Ishikawa (cell line): ENCODE data around the gene NXPE1.

ENCODE experiments used
- CEBPB ChIP-seq: IDR thresholded peaks from 2 replicates; pipeline ENCODE4 v1.6.1; 2012
- CREB1 ChIP-seq: IDR thresholded peaks from 2 replicates; pipeline ENCODE4 v1.6.1; 2012; ENCODE audit warnings: low read depth
- EGR1 ChIP-seq: IDR thresholded peaks from 2 replicates; pipeline ENCODE4 v1.6.1; 2012
- EP300 ChIP-seq: IDR thresholded peaks from 2 replicates; pipeline ENCODE4 v1.6.1; 2012; ENCODE audit warnings: borderline replicate concordance
- FOXM1 ChIP-seq: IDR thresholded peaks from 2 replicates; pipeline ENCODE4 v1.6.1; 2012; ENCODE audit warnings: low read depth, borderline replicate concordance
- MAX ChIP-seq: IDR thresholded peaks from 2 replicates; pipeline ENCODE4 v1.6.1; 2012
- NFIC ChIP-seq: IDR thresholded peaks from 2 replicates; pipeline ENCODE4 v1.6.1; 2012
- RAD21 ChIP-seq: IDR thresholded peaks from 2 replicates; pipeline ENCODE4 v1.6.1; 2012; ENCODE audit warnings: low read depth
- TAF1 ChIP-seq: IDR thresholded peaks from 2 replicates; pipeline ENCODE4 v1.6.1; 2012; ENCODE audit warnings: low read depth, mild to moderate bottlenecking
- TCF12 ChIP-seq: IDR thresholded peaks from 2 replicates; pipeline ENCODE4 v1.6.1; 2012; ENCODE audit warnings: low read depth
- TEAD4 ChIP-seq: IDR thresholded peaks from 2 replicates; pipeline ENCODE4 v1.6.1; 2012
- YY1 ChIP-seq: IDR thresholded peaks from 2 replicates; pipeline ENCODE4 v1.6.1; 2012; ENCODE audit warnings: low read depth
- ZBTB7A ChIP-seq: IDR thresholded peaks from 2 replicates; pipeline ENCODE4 v1.6.1; 2012; ENCODE audit warnings: low read depth
- TF ChIP-seq, protein P1 (sequence below): IDR thresholded peaks from 2 replicates; pipeline ENCODE4 v1.6.1; 2012
- TF ChIP-seq, protein P2 (sequence below): IDR thresholded peaks from 2 replicates; pipeline ENCODE4 v1.6.1; 2012; ENCODE audit warnings: low read depth, mild to moderate bottlenecking

NXPE1 gene

DNA sequence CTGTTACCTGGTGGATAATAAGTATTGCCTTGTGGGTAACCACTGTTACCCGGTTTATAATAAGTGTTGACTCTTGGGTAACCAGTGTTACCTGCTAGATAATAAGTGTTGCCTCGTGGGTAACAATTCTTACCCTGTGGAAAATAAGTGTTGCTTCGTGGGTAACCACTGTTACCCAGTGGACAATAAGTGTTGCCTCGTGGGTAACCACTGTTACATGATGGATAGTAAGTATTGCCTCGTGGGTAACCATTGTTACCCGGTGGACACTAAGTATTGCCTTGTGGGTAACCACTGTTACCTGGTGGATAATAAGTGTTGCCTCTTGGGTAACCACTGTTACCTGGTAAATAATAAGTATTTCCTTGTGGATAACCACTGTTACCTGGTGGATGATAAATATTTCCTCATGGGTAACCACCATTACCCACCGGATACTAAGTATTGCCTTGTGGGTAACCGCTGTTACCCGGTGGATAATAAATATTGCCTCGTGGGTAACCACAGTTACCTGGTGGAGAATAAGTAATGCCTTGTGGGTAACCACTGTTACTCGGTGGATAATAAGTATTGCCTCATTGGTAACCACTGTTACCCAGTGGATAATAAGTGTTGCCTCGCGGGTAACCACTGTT is 44.6 kb upstream of the NXPE1 start:
- TF ChIP-seq CEBPB (no peak), MAX (no peak), EP300 (no peak)
- TF ChIP-seq, protein P1, sequence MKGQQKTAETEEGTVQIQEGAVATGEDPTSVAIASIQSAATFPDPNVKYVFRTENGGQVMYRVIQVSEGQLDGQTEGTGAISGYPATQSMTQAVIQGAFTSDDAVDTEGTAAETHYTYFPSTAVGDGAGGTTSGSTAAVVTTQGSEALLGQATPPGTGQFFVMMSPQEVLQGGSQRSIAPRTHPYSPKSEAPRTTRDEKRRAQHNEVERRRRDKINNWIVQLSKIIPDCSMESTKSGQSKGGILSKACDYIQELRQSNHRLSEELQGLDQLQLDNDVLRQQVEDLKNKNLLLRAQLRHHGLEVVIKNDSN = no peak

DNA sequence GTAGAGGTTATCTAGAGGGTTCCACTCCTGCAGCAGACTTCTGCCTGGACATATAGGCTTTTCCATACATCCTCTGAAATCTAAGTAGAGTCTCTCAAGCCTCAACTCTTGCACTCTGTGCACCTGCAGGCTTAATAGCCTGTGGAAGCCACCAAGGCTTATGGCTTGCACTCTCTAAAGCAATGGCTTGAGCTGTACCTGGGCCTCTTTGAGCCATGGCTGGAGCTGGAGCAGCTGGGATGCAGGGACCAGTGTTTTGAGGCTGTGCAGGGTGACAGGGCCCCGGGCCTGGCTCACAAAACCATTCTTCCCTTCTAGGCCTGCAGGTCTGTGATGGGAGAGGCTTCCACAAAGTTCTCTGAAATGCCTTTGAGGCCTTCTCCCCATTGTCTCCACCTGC is 38.8 kb upstream of the NXPE1 start:
- TF ChIP-seq YY1 (no peak), NFIC (no peak), MAX (no peak), CREB1 (no peak), CEBPB (no peak), RAD21 (no peak), EGR1 (no peak), FOXM1 (no peak), ZBTB7A (no peak), TEAD4 (no peak), EP300 (no peak), TAF1 (no peak), TCF12 (no peak)
- TF ChIP-seq, protein P2, sequence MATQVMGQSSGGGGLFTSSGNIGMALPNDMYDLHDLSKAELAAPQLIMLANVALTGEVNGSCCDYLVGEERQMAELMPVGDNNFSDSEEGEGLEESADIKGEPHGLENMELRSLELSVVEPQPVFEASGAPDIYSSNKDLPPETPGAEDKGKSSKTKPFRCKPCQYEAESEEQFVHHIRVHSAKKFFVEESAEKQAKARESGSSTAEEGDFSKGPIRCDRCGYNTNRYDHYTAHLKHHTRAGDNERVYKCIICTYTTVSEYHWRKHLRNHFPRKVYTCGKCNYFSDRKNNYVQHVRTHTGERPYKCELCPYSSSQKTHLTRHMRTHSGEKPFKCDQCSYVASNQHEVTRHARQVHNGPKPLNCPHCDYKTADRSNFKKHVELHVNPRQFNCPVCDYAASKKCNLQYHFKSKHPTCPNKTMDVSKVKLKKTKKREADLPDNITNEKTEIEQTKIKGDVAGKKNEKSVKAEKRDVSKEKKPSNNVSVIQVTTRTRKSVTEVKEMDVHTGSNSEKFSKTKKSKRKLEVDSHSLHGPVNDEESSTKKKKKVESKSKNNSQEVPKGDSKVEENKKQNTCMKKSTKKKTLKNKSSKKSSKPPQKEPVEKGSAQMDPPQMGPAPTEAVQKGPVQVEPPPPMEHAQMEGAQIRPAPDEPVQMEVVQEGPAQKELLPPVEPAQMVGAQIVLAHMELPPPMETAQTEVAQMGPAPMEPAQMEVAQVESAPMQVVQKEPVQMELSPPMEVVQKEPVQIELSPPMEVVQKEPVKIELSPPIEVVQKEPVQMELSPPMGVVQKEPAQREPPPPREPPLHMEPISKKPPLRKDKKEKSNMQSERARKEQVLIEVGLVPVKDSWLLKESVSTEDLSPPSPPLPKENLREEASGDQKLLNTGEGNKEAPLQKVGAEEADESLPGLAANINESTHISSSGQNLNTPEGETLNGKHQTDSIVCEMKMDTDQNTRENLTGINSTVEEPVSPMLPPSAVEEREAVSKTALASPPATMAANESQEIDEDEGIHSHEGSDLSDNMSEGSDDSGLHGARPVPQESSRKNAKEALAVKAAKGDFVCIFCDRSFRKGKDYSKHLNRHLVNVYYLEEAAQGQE = no peak
- TF ChIP-seq, protein P1 = no peak

DNA sequence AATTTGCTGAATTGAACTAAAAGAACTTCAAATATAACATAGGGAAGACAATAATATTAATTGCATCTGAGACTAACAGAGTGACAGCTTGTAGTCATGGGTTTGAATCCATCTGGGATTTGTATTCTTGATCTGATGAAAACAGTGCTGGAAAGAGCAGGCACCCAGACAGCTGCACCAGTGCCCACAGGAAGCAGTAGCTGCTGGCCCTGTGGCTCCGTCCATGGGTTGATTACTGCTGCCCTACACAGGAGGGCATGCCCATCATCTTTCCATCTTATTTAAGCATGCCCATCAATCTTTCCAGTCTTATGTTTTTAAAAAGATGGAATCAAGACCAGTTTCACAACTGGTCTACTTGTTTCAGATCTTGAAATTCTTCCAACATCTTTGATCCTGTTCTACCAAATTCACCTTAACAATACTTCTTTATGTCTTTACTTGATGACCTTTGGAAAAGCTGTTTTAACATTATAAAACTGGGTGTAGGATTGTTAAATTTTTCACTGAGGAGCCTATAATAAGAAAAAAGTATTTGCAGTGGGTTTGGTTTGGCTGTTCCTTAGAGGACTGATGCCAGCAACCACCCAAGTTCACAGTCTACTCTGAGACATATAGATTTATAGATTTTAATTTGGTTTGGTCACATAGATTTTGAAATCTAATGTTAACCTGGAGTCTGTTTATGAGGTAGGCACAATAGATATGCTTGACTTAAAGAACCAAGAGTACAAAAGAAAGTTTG is 36.7 kb upstream of the NXPE1 start:
- TF ChIP-seq, protein P1 = no peak
- TF ChIP-seq TEAD4 (no peak), YY1 (no peak), EGR1 (no peak), EP300 (no peak), TAF1 (no peak), CEBPB (no peak), NFIC (no peak), RAD21 (no peak), MAX (no peak)
- TF ChIP-seq, protein P2 = no peak

DNA sequence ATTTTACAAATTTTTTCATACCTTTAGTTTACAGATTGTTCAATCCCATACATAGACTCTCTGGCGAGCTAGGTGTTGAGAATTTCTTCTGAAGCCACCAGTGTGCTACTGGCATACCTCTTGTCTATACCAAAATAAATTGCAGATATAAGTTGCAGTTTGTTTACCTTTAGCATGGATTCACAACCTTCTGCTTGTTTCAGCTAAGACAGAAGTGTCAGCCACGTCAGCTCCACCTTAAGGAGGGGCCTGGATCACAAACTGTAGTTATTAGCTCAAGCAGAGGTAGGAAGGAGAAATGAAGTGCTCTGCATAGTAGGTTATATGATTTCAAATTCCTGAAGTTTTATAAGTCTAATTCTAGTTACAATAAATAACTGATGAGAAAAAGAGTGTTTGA is 35.9 kb upstream of the NXPE1 start, which contains the start of gene NXPE4:
Gene NXPE4 (minus strand): TSS at position 216 of the 400 bp plus-strand sequence. CDS start 1,027 bp downstream, outside the sequence.
- TF ChIP-seq ZBTB7A (no peak), CEBPB (no peak), FOXM1 (no peak), EGR1 (no peak), CREB1 (no peak), MAX (no peak), TCF12 (no peak), RAD21 (no peak), YY1 (no peak), TAF1 (no peak), NFIC (no peak), TEAD4 (no peak), EP300 (no peak)
- TF ChIP-seq, protein P1 = no peak
- TF ChIP-seq, protein P2 = no peak
